Measurements from ENCODE around the gene USP17L22.
"Not testable (repeated sequence)": the region's sequence is repeated elsewhere in the genome, so short reads cannot be mapped to it uniquely, and the experiment has no call there.

The USP17L22 gene, protein sequence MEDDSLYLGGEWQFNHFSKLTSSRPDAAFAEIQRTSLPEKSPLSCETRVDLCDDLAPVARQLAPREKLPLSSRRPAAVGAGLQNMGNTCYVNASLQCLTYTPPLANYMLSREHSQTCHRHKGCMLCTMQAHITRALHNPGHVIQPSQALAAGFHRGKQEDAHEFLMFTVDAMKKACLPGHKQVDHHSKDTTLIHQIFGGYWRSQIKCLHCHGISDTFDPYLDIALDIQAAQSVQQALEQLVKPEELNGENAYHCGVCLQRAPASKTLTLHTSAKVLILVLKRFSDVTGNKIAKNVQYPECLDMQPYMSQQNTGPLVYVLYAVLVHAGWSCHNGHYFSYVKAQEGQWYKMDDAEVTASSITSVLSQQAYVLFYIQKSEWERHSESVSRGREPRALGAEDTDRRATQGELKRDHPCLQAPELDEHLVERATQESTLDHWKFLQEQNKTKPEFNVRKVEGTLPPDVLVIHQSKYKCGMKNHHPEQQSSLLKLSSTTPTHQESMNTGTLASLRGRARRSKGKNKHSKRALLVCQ

DNA sequence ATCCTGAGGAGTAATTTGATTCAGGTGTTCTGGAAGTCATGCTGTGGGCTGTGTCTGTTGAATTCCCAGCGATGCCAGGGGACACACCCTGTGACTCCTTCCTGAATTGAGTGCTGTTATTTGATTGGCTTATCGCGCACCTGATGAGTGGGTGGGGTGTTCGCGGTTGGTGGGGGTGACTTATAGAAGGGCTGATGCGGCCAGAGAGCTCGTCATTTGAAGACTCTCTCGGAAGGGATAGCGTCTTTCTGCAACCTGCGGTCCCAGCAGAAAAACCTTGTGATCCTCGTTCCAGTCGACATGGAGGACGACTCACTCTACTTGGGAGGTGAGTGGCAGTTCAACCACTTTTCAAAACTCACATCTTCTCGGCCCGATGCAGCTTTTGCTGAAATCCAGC lies at the start of gene USP17L22:
Gene USP17L22 (plus strand): TSS at position 301 of the 400 bp plus-strand sequence. CDS start 0 bp downstream, at position 301.
- not testable (repeated sequence) for DNase-seq (ENCODE audit: low spot score)

DNA sequence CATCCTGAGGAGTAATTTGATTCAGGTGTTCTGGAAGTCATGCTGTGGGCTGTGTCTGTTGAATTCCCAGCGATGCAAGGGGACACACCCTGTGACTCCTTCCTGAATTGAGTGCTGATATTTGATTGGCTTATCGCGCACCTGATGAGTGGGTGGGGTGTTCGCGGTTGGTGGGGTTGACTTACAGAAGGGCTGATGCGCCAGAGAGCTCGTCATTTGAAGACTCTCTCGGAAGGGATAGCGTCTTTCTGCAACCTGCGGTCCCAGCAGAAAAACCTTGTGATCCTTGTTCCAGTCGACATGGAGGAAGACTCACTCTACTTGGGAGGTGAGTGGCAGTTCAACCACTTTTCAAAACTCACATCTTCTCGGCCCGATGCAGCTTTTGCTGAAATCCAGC lies 47.6 kb upstream of the USP17L22 start, which contains the start of gene USP17L12:
Gene USP17L12 (plus strand): TSS at position 301 of the 400 bp plus-strand sequence. CDS start 0 bp downstream, at position 301.
- DNase-seq (ENCODE audit: low spot score) = not testable (repeated sequence)

DNA sequence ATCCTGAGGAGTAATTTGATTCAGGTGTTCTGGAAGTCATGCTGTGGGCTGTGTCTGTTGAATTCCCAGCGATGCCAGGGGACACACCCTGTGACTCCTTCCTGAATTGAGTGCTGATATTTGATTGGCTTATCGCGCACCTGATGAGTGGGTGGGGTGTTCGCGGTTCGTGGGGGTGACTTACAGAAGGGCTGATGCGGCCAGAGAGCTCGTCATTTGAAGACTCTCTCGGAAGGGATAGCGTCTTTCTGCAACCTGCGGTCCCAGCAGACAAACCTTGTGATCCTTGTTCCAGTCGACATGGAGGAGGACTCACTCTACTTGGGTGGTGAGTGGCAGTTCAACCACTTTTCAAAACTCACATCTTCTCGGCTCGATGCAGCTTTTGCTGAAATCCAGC lies 42.8 kb upstream of the USP17L22 start, which contains the start of gene USP17L13:
Gene USP17L13 (plus strand): TSS at position 301 of the 400 bp plus-strand sequence. CDS start 0 bp downstream, at position 301.
- not testable (repeated sequence) for DNase-seq (ENCODE audit: low spot score)

DNA sequence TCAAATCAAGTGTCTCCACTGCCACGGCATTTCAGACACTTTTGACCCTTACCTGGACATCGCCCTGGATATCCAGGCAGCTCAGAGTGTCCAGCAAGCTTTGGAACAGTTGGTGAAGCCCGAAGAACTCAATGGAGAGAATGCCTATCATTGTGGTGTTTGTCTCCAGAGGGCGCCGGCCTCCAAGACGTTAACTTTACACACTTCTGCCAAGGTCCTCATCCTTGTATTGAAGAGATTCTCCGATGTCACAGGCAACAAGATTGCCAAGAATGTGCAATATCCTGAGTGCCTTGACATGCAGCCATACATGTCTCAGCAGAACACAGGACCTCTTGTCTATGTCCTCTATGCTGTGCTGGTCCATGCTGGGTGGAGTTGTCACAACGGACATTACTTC lies 37.2 kb upstream of the USP17L22 start:
- not testable (repeated sequence) for DNase-seq (ENCODE audit: low spot score)

DNA sequence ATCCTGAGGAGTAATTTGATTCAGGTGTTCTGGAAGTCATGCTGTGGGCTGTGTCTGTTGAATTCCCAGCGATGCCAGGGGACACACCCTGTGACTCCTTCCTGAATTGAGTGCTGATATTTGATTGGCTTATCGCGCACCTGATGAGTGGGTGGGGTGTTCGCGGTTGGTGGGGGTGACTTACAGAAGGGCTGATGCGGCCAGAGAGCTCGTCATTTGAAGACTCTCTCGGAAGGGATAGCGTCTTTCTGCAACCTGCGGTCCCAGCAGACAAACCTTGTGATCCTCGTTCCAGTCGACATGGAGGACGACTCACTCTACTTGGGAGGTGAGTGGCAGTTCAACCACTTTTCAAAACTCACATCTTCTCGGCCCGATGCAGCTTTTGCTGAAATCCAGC lies 33.3 kb upstream of the USP17L22 start, which contains the start of gene USP17L15:
Gene USP17L15 (plus strand): TSS at position 301 of the 400 bp plus-strand sequence. CDS start 0 bp downstream, at position 301.
- DNase-seq (ENCODE audit: low spot score) = not testable (repeated sequence)

DNA sequence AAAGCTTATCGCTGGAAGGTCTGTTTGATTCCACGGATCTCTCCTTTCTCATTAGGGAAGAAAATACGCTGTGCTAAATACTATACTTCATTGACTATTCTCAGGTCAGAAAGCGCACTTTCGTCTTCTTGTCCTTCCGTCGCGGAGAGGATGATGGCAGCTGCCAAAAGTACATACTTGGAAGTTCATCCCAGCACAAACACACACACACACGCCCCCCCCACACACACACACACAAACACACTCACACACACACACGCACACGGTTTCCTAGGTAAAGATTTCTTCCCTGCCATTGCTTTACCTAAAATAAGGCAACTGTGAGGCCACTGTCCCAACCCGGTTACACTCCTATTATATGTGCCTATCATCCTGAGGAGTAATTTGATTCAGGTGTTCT lies 29.0 kb upstream of the USP17L22 start:
- not testable (repeated sequence) for DNase-seq (ENCODE audit: low spot score)

DNA sequence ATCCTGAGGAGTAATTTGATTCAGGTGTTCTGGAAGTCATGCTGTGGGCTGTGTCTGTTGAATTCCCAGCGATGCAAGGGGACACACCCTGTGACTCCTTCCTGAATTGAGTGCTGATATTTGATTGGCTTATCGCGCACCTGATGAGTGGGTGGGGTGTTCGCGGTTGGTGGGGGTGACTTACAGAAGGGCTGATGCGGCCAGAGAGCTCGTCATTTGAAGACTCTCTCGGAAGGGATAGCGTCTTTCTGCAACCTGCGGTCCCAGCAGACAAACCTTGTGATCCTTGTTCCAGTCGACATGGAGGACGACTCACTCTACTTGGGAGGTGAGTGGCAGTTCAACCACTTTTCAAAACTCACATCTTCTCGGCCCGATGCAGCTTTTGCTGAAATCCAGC lies 23.8 kb upstream of the USP17L22 start, which contains the start of gene USP17L17:
Gene USP17L17 (plus strand): TSS at position 301 of the 400 bp plus-strand sequence. CDS start 0 bp downstream, at position 301.
- not testable (repeated sequence) for DNase-seq (ENCODE audit: low spot score)

DNA sequence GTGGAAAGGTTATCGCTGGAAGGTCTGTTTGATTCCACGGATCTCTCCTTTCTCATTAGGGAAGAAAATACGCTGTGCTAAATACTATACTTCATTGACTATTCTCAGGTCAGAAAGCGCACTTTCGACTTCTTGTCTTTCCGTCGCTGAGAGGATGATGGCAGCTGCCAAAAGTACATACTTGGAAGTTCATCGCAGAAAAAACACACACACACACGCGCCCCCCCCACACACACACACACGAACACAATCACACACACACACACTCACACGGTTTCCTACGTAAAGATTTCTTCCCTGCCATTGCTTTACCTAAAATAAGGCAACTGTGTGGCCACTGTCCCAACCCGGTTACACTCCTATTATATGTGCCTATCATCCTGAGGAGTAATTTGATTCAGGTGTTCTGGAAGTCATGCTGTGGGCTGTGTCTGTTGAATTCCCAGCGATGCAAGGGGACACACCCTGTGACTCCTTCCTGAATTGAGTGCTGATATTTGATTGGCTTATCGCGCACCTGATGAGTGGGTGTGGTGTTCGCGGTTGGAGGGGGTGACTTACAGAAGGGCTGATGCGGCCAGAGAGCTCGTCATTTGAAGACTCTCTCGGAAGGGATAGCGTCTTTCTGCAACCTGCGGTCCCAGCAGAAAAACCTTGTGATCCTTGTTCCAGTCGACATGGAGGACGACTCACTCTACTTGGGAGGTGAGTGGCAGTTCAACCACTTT lies 19.3 kb upstream of the USP17L22 start, which contains the start of gene USP17L18:
Gene USP17L18 (plus strand): TSS at position 678 of the 728 bp plus-strand sequence. CDS start 0 bp downstream, at position 678.
- DNase-seq (ENCODE audit: low spot score) = not testable (repeated sequence)

DNA sequence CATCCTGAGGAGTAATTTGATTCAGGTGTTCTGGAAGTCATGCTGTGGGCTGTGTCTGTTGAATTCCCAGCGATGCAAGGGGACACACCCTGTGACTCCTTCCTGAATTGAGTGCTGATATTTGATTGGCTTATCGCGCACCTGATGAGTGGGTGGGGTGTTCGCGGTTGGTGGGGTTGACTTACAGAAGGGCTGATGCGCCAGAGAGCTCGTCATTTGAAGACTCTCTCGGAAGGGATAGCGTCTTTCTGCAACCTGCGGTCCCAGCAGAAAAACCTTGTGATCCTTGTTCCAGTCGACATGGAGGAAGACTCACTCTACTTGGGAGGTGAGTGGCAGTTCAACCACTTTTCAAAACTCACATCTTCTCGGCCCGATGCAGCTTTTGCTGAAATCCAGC lies 14.3 kb upstream of the USP17L22 start, which contains the start of gene USP17L19:
Gene USP17L19 (plus strand): TSS at position 301 of the 400 bp plus-strand sequence. CDS start 0 bp downstream, at position 301.
- DNase-seq (ENCODE audit: low spot score) = not testable (repeated sequence)

DNA sequence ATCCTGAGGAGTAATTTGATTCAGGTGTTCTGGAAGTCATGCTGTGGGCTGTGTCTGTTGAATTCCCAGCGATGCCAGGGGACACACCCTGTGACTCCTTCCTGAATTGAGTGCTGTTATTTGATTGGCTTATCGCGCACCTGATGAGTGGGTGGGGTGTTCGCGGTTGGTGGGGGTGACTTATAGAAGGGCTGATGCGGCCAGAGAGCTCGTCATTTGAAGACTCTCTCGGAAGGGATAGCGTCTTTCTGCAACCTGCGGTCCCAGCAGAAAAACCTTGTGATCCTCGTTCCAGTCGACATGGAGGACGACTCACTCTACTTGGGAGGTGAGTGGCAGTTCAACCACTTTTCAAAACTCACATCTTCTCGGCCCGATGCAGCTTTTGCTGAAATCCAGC lies 9.6 kb upstream of the USP17L22 start, which contains the start of gene USP17L20:
Gene USP17L20 (plus strand): TSS at position 301 of the 400 bp plus-strand sequence. CDS start 0 bp downstream, at position 301.
- not testable (repeated sequence) for DNase-seq (ENCODE audit: low spot score)

DNA sequence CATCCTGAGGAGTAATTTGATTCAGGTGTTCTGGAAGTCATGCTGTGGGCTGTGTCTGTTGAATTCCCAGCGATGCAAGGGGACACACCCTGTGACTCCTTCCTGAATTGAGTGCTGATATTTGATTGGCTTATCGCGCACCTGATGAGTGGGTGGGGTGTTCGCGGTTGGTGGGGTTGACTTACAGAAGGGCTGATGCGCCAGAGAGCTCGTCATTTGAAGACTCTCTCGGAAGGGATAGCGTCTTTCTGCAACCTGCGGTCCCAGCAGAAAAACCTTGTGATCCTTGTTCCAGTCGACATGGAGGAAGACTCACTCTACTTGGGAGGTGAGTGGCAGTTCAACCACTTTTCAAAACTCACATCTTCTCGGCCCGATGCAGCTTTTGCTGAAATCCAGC lies 4.8 kb upstream of the USP17L22 start, which contains the start of gene USP17L21:
Gene USP17L21 (plus strand): TSS at position 301 of the 400 bp plus-strand sequence. CDS start 0 bp downstream, at position 301.
- not testable (repeated sequence) for DNase-seq (ENCODE audit: low spot score)

DNA sequence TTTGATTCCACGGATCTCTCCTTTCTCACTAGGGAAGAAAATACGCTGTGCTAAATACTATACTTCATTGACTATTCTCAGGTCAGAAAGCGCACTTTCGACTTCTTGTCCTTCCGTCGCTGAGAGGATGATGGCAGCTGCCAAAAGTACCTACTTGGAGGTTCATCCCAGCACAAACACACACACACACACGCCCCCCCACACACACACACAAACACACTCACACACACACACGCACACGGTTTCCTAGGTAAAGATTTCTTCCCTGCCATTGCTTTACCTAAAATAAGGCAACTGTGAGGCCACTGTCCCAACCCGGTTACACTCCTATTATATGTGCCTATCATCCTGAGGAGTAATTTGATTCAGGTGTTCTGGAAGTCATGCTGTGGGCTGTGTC lies 4.3 kb downstream of the USP17L22 start:
- not testable (repeated sequence) for DNase-seq (ENCODE audit: low spot score)

Data from kidney capillary endothelial cell (primary cell).